Muscle of arm (tissue), 12 donors: ENCODE data around the gene TRAF1. TPM values are rescaled to one million over a fixed set of nuclear protein-coding genes. Genes with fewer than 3 reads are reported as not detected.
A peak's percentile ranks its signal among the peaks of the same experiment; 100 is the strongest.

Source experiments
- DNase-seq: peaks from one replicate; pipeline ENCODE4 v3.0.0-alpha.2; 2013
- polyA plus RNA-seq, 12 donors: library from polyadenylated mRNA; unstranded; fragments of 120-200 nt; gene quantifications; one replicate each; pipeline ENCODE4 v1.2.1, GENCODE V29; 2013; ENCODE audit not compliant: insufficient read length in 12 of 12

TRAF1 gene
- polyA plus RNA-seq, 12 donors: 2.8 to 7.3 (median 4.0) TPM; not detected in 1

- DNase-seq: no peak
Observed at GRCh38 chr9:120874226-120875194, 52.1 kb downstream of the TRAF1 start.

GRCh38 chr9:120873512-120873911, 53.1 kb downstream of the TRAF1 start:
- DNase-seq: no peak

- no peak for DNase-seq
Observed at GRCh38 chr9:120872791-120873502, 53.6 kb downstream of the TRAF1 start.

- DNase-seq: no peak
Observed at GRCh38 chr9:120870206-120870605, 56.4 kb downstream of the TRAF1 start.

GRCh38 chr9:120869726-120870125, 56.9 kb downstream of the TRAF1 start:
- no peak for DNase-seq

- DNase-seq: no peak
Observed at GRCh38 chr9:120869360-120869687, 57.3 kb downstream of the TRAF1 start.

GRCh38 chr9:120868676-120869359, 57.8 kb downstream of the TRAF1 start:
- DNase-seq: peak; percentile 88

GRCh38 chr9:120868339-120868675, 58.3 kb downstream of the TRAF1 start:
- DNase-seq: no peak

GRCh38 chr9:120867676-120868338, 58.8 kb downstream of the TRAF1 start:
- no peak for DNase-seq

GRCh38 chr9:120866651-120867050, 59.9 kb downstream of the TRAF1 start:
- DNase-seq: no peak

- no peak for DNase-seq
Observed at GRCh38 chr9:120865809-120866208, 60.8 kb downstream of the TRAF1 start.

GRCh38 chr9:120865176-120865575, 61.4 kb downstream of the TRAF1 start:
- DNase-seq: no peak

GRCh38 chr9:120864719-120865118, 61.9 kb downstream of the TRAF1 start:
- DNase-seq: no peak

GRCh38 chr9:120863833-120864232, 62.8 kb downstream of the TRAF1 start:
- no peak for DNase-seq

- no peak for DNase-seq
Observed at GRCh38 chr9:120862452-120862851, 64.1 kb downstream of the TRAF1 start.

- DNase-seq: no peak
Observed at GRCh38 chr9:120861935-120862334, 64.7 kb downstream of the TRAF1 start.

GRCh38 chr9:120860083-120860482, 66.5 kb downstream of the TRAF1 start:
- DNase-seq: no peak

- DNase-seq: no peak
Observed at GRCh38 chr9:120859361-120859760, 67.2 kb downstream of the TRAF1 start.

GRCh38 chr9:120857902-120858301, 68.7 kb downstream of the TRAF1 start:
- no peak for DNase-seq

- no peak for DNase-seq
Observed at GRCh38 chr9:120857481-120857880, 69.1 kb downstream of the TRAF1 start.

- DNase-seq: no peak
Observed at GRCh38 chr9:120856700-120857099, 69.9 kb downstream of the TRAF1 start.
